Measurements from ENCODE around the gene BEAN1. TPM values are rescaled to one million over a fixed set of nuclear protein-coding genes. Genes with fewer than 3 reads are reported as not detected.
"Not testable (repeated sequence)": the region's sequence is repeated elsewhere in the genome, so short reads cannot be mapped to it uniquely, and the experiment has no call there.

BEAN1 gene
- total RNA-seq, 1 donor from 2014 or later: 1.2 TPM

DNA sequence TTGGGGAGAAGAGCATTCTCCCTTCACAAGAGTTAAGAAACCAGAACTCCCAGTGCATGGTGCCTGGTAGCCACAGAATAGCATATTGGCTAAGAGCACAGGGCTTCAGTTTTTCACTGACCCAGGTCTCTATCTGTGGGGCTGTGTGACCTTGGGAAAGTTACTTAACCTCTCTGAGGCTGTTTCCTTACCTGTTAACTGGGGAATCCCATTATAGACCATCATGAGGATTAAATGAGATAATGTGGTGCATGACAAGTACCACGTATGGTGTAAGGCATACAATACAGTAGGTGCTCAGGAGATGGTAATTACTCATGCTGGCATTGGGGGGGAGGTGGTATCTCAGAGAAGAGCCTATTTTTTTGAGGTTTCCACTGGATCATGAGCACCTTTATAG lies 33.6 kb downstream of the BEAN1 start:
- no peak for DNase-seq (ENCODE audit: low read depth)

DNA sequence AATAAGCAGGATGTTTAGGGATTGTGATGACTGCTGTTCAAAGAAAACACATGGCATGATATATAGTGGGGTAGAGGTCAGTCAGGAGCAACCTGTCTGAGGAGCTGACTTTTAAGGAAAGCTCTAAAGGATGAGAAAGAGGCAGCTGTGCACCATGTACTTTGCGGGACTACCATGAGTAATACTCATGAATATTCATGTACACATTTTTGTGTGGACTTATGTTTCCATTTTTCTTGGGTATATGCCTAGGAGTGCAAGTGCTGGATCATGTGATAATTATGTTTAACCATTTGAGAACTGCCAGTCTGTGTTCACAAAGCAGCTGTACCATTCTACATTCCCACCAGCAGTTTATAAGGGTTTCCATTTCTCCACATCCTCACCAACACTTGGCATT lies 35.8 kb downstream of the BEAN1 start:
- no peaks in the 10 kb centered on the region for H3K4me1 ChIP-seq (ENCODE audit: insufficient read depth, low read length)
- H3K36me3 Mint-ChIP-seq (ENCODE audit: low read depth, unreplicated experiment): no peaks in the 10 kb centered on the region
- peaks cover 29% of the 10 kb centered on the region for H3K27me3 ChIP-seq (ENCODE audit: insufficient read depth, low read length)
- no peak overlapping the region for H3K9ac ChIP-seq (ENCODE audit: low read length)
- DNase-seq (ENCODE audit: low read depth) (peak; percentile 62), FAIRE-seq (no peak)
- no peak overlapping the region for H3K27ac Mint-ChIP-seq (ENCODE audit: unreplicated experiment)
- TF ChIP-seq, protein P1, sequence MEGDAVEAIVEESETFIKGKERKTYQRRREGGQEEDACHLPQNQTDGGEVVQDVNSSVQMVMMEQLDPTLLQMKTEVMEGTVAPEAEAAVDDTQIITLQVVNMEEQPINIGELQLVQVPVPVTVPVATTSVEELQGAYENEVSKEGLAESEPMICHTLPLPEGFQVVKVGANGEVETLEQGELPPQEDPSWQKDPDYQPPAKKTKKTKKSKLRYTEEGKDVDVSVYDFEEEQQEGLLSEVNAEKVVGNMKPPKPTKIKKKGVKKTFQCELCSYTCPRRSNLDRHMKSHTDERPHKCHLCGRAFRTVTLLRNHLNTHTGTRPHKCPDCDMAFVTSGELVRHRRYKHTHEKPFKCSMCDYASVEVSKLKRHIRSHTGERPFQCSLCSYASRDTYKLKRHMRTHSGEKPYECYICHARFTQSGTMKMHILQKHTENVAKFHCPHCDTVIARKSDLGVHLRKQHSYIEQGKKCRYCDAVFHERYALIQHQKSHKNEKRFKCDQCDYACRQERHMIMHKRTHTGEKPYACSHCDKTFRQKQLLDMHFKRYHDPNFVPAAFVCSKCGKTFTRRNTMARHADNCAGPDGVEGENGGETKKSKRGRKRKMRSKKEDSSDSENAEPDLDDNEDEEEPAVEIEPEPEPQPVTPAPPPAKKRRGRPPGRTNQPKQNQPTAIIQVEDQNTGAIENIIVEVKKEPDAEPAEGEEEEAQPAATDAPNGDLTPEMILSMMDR (IDR thresholded peaks at IDR 0.05; ENCODE audit: insufficient read depth, low read depth, low read length): no peak
- no peak for TF ChIP-seq EZH2 (IDR thresholded peaks at IDR 0.05; ENCODE audit: insufficient read depth, low read length)
- no peaks in the 10 kb centered on the region for H3K36me3 ChIP-seq (ENCODE audit: insufficient read depth, low read length)
- no peaks in the 10 kb centered on the region for H3K79me2 ChIP-seq (ENCODE audit: insufficient read depth, low read length)
- peaks cover 7% of the 10 kb centered on the region for H3K9me3 Mint-ChIP-seq (ENCODE audit: unreplicated experiment)
- no peaks in the 10 kb centered on the region for H3K9me3 ChIP-seq (ENCODE audit: insufficient read depth, low read depth, low read length)
- no peak overlapping the region for H2AFZ ChIP-seq (ENCODE audit: low read depth, low read length)
- H3K27me3 Mint-ChIP-seq (ENCODE audit: low read depth, unreplicated experiment): peaks cover 58% of the 10 kb centered on the region
- H3K4me1 Mint-ChIP-seq (ENCODE audit: low read depth, unreplicated experiment): no peaks in the 10 kb centered on the region
- no peaks in the 10 kb centered on the region for H4K20me1 ChIP-seq (ENCODE audit: insufficient read depth, low read length)
- no peak overlapping the region for H3K27ac ChIP-seq (ENCODE audit: low read depth, low read length)
- no peak overlapping the region for H3K4me3 ChIP-seq (ENCODE audit: insufficient read depth, low read depth, low read length)
- H3K4me3 Mint-ChIP-seq (ENCODE audit: unreplicated experiment): no peak overlapping the region
- H3K4me2 ChIP-seq (ENCODE audit: low read length): no peak overlapping the region

More for the DNA sequence above, 33.6 kb downstream of the BEAN1 start:
- peaks cover 4% of the 10 kb centered on the region for H3K4me1 Mint-ChIP-seq (ENCODE audit: low read depth, unreplicated experiment)
- no peak overlapping the region for H3K27ac Mint-ChIP-seq (ENCODE audit: unreplicated experiment)
- no peak overlapping the region for H3K4me3 Mint-ChIP-seq (ENCODE audit: unreplicated experiment)
- no peaks in the 10 kb centered on the region for H3K4me1 ChIP-seq (ENCODE audit: insufficient read depth, low read length)
- H3K9me3 ChIP-seq (ENCODE audit: insufficient read depth, low read depth, low read length): no peaks in the 10 kb centered on the region
- H3K27me3 Mint-ChIP-seq (ENCODE audit: low read depth, unreplicated experiment): peaks cover 56% of the 10 kb centered on the region
- no peak overlapping the region for H3K4me3 ChIP-seq (ENCODE audit: insufficient read depth, low read depth, low read length)
- H3K9me3 Mint-ChIP-seq (ENCODE audit: unreplicated experiment): no peaks in the 10 kb centered on the region
- H3K27me3 ChIP-seq (ENCODE audit: insufficient read depth, low read length): peaks cover 29% of the 10 kb centered on the region
- H3K36me3 ChIP-seq (ENCODE audit: insufficient read depth, low read length): no peaks in the 10 kb centered on the region
- H4K20me1 ChIP-seq (ENCODE audit: insufficient read depth, low read length): no peaks in the 10 kb centered on the region
- H3K79me2 ChIP-seq (ENCODE audit: insufficient read depth, low read length): no peaks in the 10 kb centered on the region
- H3K4me2 ChIP-seq (ENCODE audit: low read length): no peak overlapping the region
- H3K27ac ChIP-seq (ENCODE audit: low read depth, low read length): no peak overlapping the region
- H2AFZ ChIP-seq (ENCODE audit: low read depth, low read length): no peak overlapping the region
- no peaks in the 10 kb centered on the region for H3K36me3 Mint-ChIP-seq (ENCODE audit: low read depth, unreplicated experiment)
- no peak overlapping the region for H3K9ac ChIP-seq (ENCODE audit: low read length)
- FAIRE-seq: no peak
- TF ChIP-seq, protein P1 (IDR thresholded peaks at IDR 0.05; ENCODE audit: insufficient read depth, low read depth, low read length): no peak
- no peak for TF ChIP-seq EZH2 (IDR thresholded peaks at IDR 0.05; ENCODE audit: insufficient read depth, low read length)

DNA sequence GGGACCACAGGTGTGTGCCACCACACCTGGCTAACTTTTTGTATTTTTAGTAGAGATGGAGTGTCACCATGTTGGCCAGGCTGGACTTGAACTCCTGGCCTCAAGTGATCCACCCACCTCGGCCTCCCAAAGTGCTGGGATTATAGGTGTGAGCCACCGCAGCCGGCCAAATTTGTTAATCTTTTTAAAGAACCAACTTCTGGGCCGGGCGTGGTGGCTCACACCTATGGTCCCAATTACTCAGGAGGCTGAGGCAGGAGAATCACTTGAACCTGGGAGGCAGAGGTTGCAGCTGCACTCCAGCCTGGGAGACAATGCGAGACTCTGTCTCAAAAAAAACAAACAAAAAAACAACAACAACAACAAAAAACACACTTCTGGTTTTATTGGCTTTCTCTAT lies 38.9 kb downstream of the BEAN1 start:
- H3K4me3 Mint-ChIP-seq (ENCODE audit: unreplicated experiment); H3K36me3 Mint-ChIP-seq (ENCODE audit: low read depth, unreplicated experiment); H3K9me3 ChIP-seq (ENCODE audit: insufficient read depth, low read depth, low read length); DNase-seq (ENCODE audit: low read depth); H3K36me3 ChIP-seq (ENCODE audit: insufficient read depth, low read length); H3K27ac ChIP-seq (ENCODE audit: low read depth, low read length); H3K4me2 ChIP-seq (ENCODE audit: low read length); H3K4me1 ChIP-seq (ENCODE audit: insufficient read depth, low read length); H3K4me3 ChIP-seq (ENCODE audit: insufficient read depth, low read depth, low read length); H3K4me1 Mint-ChIP-seq (ENCODE audit: low read depth, unreplicated experiment); FAIRE-seq; H3K79me2 ChIP-seq (ENCODE audit: insufficient read depth, low read length); H3K27ac Mint-ChIP-seq (ENCODE audit: unreplicated experiment); H3K9me3 Mint-ChIP-seq (ENCODE audit: unreplicated experiment); H2AFZ ChIP-seq (ENCODE audit: low read depth, low read length); H4K20me1 ChIP-seq (ENCODE audit: insufficient read depth, low read length); H3K9ac ChIP-seq (ENCODE audit: low read length): not testable (repeated sequence)
- peaks cover 55% of the 10 kb centered on the region for H3K27me3 Mint-ChIP-seq (ENCODE audit: low read depth, unreplicated experiment)
- peaks cover 13% of the 10 kb centered on the region for H3K27me3 ChIP-seq (ENCODE audit: insufficient read depth, low read length)

DNA sequence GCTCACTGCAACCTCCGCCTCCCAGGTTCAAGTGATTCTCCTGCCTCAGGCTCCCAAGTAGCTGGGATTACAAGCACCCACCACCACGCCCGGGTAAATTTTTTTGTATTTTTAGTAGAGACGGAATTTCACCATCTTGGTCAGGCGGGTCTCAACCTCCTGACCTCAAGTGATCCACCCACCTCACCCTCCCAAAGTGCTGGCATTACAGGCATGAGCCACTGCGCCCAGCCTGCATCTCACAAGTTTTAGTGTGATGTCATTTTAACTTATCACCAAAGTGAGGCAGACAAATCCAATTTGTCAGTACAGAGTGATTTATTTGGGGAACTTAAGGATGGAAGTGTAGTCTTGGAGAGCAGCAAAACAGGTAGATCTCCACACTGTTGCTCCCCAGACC lies 39.5 kb downstream of the BEAN1 start:
- not testable (repeated sequence) for H3K9me3 Mint-ChIP-seq (ENCODE audit: unreplicated experiment); FAIRE-seq; DNase-seq (ENCODE audit: low read depth)

More for the DNA sequence above, 39.5 kb downstream of the BEAN1 start:
- not testable (repeated sequence) for H3K4me3 Mint-ChIP-seq (ENCODE audit: unreplicated experiment); H3K36me3 ChIP-seq (ENCODE audit: insufficient read depth, low read length); H3K9ac ChIP-seq (ENCODE audit: low read length); H2AFZ ChIP-seq (ENCODE audit: low read depth, low read length); H3K27ac Mint-ChIP-seq (ENCODE audit: unreplicated experiment); H3K27ac ChIP-seq (ENCODE audit: low read depth, low read length); H3K4me1 Mint-ChIP-seq (ENCODE audit: low read depth, unreplicated experiment); H3K79me2 ChIP-seq (ENCODE audit: insufficient read depth, low read length); H3K4me3 ChIP-seq (ENCODE audit: insufficient read depth, low read depth, low read length); H3K4me1 ChIP-seq (ENCODE audit: insufficient read depth, low read length); H3K36me3 Mint-ChIP-seq (ENCODE audit: low read depth, unreplicated experiment); H3K9me3 ChIP-seq (ENCODE audit: insufficient read depth, low read depth, low read length); H3K4me2 ChIP-seq (ENCODE audit: low read length); H4K20me1 ChIP-seq (ENCODE audit: insufficient read depth, low read length)
- peaks cover 53% of the 10 kb centered on the region for H3K27me3 Mint-ChIP-seq (ENCODE audit: low read depth, unreplicated experiment)
- H3K27me3 ChIP-seq (ENCODE audit: insufficient read depth, low read length): peaks cover 11% of the 10 kb centered on the region

Measured in astrocyte (in vitro differentiated cells and primary cell).